ENCODE data around the gene COMMD7.
"Not testable (repeated sequence)": the region's sequence is repeated elsewhere in the genome, so short reads cannot be mapped to it uniquely, and the experiment has no call there.

The COMMD7 gene

GRCh38 chr20:32780278-32780677, 37.0 kb upstream of the COMMD7 start:
- peak overlapping the region; percentile 88 for H3K27ac ChIP-seq (ENCODE audit: low read depth, low read length)
- H3K27me3 ChIP-seq (ENCODE audit: control insufficient read depth, insufficient read depth, low read length), result no peaks in the 10 kb centered on the region
- no peaks in the 10 kb centered on the region for H3K9me3 ChIP-seq (ENCODE audit: control insufficient read depth, insufficient read depth, low read length)
- no peak overlapping the region for H3K4me3 ChIP-seq (ENCODE audit: low read depth, low read length)
- H3K9ac ChIP-seq (ENCODE audit: low read depth, low read length), result no peak overlapping the region; the same call in 1 of the 2 replicates
- peaks cover 96% of the 10 kb centered on the region for H3K36me3 ChIP-seq (ENCODE audit: control insufficient read depth, insufficient read depth, low read length)
- H3K4me1 ChIP-seq (ENCODE audit: control insufficient read depth, insufficient read depth, low read length), result peaks cover 45% of the 10 kb centered on the region

GRCh38 chr20:32779500-32780211, 36.4 kb upstream of the COMMD7 start:
- H3K36me3 ChIP-seq (ENCODE audit: control insufficient read depth, insufficient read depth, low read length), result peaks cover 96% of the 10 kb centered on the region

GRCh38 chr20:32777177-32777956, 34.1 kb upstream of the COMMD7 start:
- H3K4me3 ChIP-seq (ENCODE audit: low read depth, low read length), result no peak overlapping the region
- peaks cover 94% of the 10 kb centered on the region for H3K36me3 ChIP-seq (ENCODE audit: control insufficient read depth, insufficient read depth, low read length)
- no peaks in the 10 kb centered on the region for H3K9me3 ChIP-seq (ENCODE audit: control insufficient read depth, insufficient read depth, low read length)
- H3K9ac ChIP-seq (ENCODE audit: low read depth, low read length), result no peak overlapping the region
- H3K27me3 ChIP-seq (ENCODE audit: control insufficient read depth, insufficient read depth, low read length), result no peaks in the 10 kb centered on the region
- peak overlapping the region; percentile 63 for H3K27ac ChIP-seq (ENCODE audit: low read depth, low read length)
- peaks cover 66% of the 10 kb centered on the region for H3K4me1 ChIP-seq (ENCODE audit: control insufficient read depth, insufficient read depth, low read length)

More at GRCh38 chr20:32779500-32780211, 36.4 kb upstream of the COMMD7 start:
- Histone ChIP-seq H3K4me1 (ENCODE audit: control insufficient read depth, insufficient read depth, low read length) (peaks cover 49% of the 10 kb centered on the region), H3K27ac (ENCODE audit: low read depth, low read length) (peak overlapping the region; percentile 88), H3K9ac (ENCODE audit: low read depth, low read length) (no peak overlapping the region), H3K4me3 (ENCODE audit: low read depth, low read length) (no peak overlapping the region), H3K9me3 (ENCODE audit: control insufficient read depth, insufficient read depth, low read length) (no peaks in the 10 kb centered on the region), H3K27me3 (ENCODE audit: control insufficient read depth, insufficient read depth, low read length) (no peaks in the 10 kb centered on the region)

GRCh38 chr20:32775336-32775991, 32.2 kb upstream of the COMMD7 start:
- peaks cover 77% of the 10 kb centered on the region for H3K4me1 ChIP-seq (ENCODE audit: control insufficient read depth, insufficient read depth, low read length)
- H3K27ac ChIP-seq (ENCODE audit: low read depth, low read length), result peak overlapping the region; percentile 43
- H3K27me3 ChIP-seq (ENCODE audit: control insufficient read depth, insufficient read depth, low read length), result no peaks in the 10 kb centered on the region
- H3K4me3 ChIP-seq (ENCODE audit: low read depth, low read length), result no peak overlapping the region
- peaks cover 93% of the 10 kb centered on the region for H3K36me3 ChIP-seq (ENCODE audit: control insufficient read depth, insufficient read depth, low read length)
- H3K9ac ChIP-seq (ENCODE audit: low read depth, low read length), result no peak overlapping the region
- H3K9me3 ChIP-seq (ENCODE audit: control insufficient read depth, insufficient read depth, low read length), result no peaks in the 10 kb centered on the region

GRCh38 chr20:32773855-32774254, 30.6 kb upstream of the COMMD7 start:
- no peak overlapping the region for H3K27ac ChIP-seq (ENCODE audit: low read depth, low read length)
- no peaks in the 10 kb centered on the region for H3K9me3 ChIP-seq (ENCODE audit: control insufficient read depth, insufficient read depth, low read length)
- no peaks in the 10 kb centered on the region for H3K27me3 ChIP-seq (ENCODE audit: control insufficient read depth, insufficient read depth, low read length)
- H3K4me1 ChIP-seq (ENCODE audit: control insufficient read depth, insufficient read depth, low read length), result peaks cover 71% of the 10 kb centered on the region
- H3K4me3 ChIP-seq (ENCODE audit: low read depth, low read length), result no peak overlapping the region
- H3K9ac ChIP-seq (ENCODE audit: low read depth, low read length), result no peak overlapping the region
- H3K36me3 ChIP-seq (ENCODE audit: control insufficient read depth, insufficient read depth, low read length), result peaks cover 93% of the 10 kb centered on the region

- no peak overlapping the region for H3K4me3 ChIP-seq (ENCODE audit: low read depth, low read length)
- peaks cover 71% of the 10 kb centered on the region for H3K4me1 ChIP-seq (ENCODE audit: control insufficient read depth, insufficient read depth, low read length)
- H3K36me3 ChIP-seq (ENCODE audit: control insufficient read depth, insufficient read depth, low read length), result peaks cover 93% of the 10 kb centered on the region
- no peak overlapping the region for H3K9ac ChIP-seq (ENCODE audit: low read depth, low read length)
- no peaks in the 10 kb centered on the region for H3K27me3 ChIP-seq (ENCODE audit: control insufficient read depth, insufficient read depth, low read length)
- H3K27ac ChIP-seq (ENCODE audit: low read depth, low read length), result no peak overlapping the region
- H3K9me3 ChIP-seq (ENCODE audit: control insufficient read depth, insufficient read depth, low read length), result no peaks in the 10 kb centered on the region
Observed at GRCh38 chr20:32773223-32773622, 30.0 kb upstream of the COMMD7 start.

GRCh38 chr20:32772046-32772445, 28.8 kb upstream of the COMMD7 start:
- Histone ChIP-seq H3K4me1 (ENCODE audit: control insufficient read depth, insufficient read depth, low read length) (peaks cover 69% of the 10 kb centered on the region), H3K9me3 (ENCODE audit: control insufficient read depth, insufficient read depth, low read length) (no peaks in the 10 kb centered on the region), H3K27ac (ENCODE audit: low read depth, low read length) (peak overlapping the region; percentile 43), H3K9ac (ENCODE audit: low read depth, low read length) (no peak overlapping the region), H3K27me3 (ENCODE audit: control insufficient read depth, insufficient read depth, low read length) (no peaks in the 10 kb centered on the region), H3K36me3 (ENCODE audit: control insufficient read depth, insufficient read depth, low read length) (peaks cover 91% of the 10 kb centered on the region), H3K4me3 (ENCODE audit: low read depth, low read length) (no peak overlapping the region)

- H3K9me3 ChIP-seq (ENCODE audit: control insufficient read depth, insufficient read depth, low read length), result no peaks in the 10 kb centered on the region
- peak overlapping the region; percentile 41 for H3K4me3 ChIP-seq (ENCODE audit: low read depth, low read length)
- H3K9ac ChIP-seq (ENCODE audit: low read depth, low read length), result no peak overlapping the region
- H3K4me1 ChIP-seq (ENCODE audit: control insufficient read depth, insufficient read depth, low read length), result peaks cover 52% of the 10 kb centered on the region
- peaks cover 87% of the 10 kb centered on the region for H3K36me3 ChIP-seq (ENCODE audit: control insufficient read depth, insufficient read depth, low read length)
- no peak overlapping the region for H3K27ac ChIP-seq (ENCODE audit: low read depth, low read length)
- H3K27me3 ChIP-seq (ENCODE audit: control insufficient read depth, insufficient read depth, low read length), result no peaks in the 10 kb centered on the region
Observed at GRCh38 chr20:32767418-32768198, 24.3 kb upstream of the COMMD7 start.

GRCh38 chr20:32765230-32765875, 22.1 kb upstream of the COMMD7 start:
- Histone ChIP-seq H3K4me1 (ENCODE audit: control insufficient read depth, insufficient read depth, low read length) (peaks cover 46% of the 10 kb centered on the region), H3K27ac (ENCODE audit: low read depth, low read length) (peak overlapping the region; percentile 90), H3K9ac (ENCODE audit: low read depth, low read length) (peak overlapping the region; percentile 83), H3K36me3 (ENCODE audit: control insufficient read depth, insufficient read depth, low read length) (peaks cover 65% of the 10 kb centered on the region), H3K4me3 (ENCODE audit: low read depth, low read length) (peak overlapping the region; percentile 94)
- not testable (repeated sequence) for H3K9me3 ChIP-seq (ENCODE audit: control insufficient read depth, insufficient read depth, low read length); H3K27me3 ChIP-seq (ENCODE audit: control insufficient read depth, insufficient read depth, low read length)

All from HUES48 (cell line).